Mucosa of descending colon (tissue), 3 donors: ENCODE measurements around the gene DYNC1LI2. TPM values are rescaled to one million over a fixed set of nuclear protein-coding genes. Genes with fewer than 3 reads are reported as not detected.

Experiments
- ATAC-seq: fragments of 200-7000 bp; cut with Tn5 transposase; one replicate; pipeline ENCODE4 v1.9.1; 2020; ENCODE audit warnings: mild to moderate bottlenecking, moderate library complexity
- DNase-seq, 3 donors: peaks; one replicate each; pipeline ENCODE4 v3.0.0-alpha.2; 2020
- H3K36me3 ChIP-seq: fragments of 200-600 bp; one replicate; pipeline ENCODE4 v1.8.0; 2021; ENCODE audit warnings: low read depth, mild to moderate bottlenecking
- H3K4me1 ChIP-seq: fragments of 200-600 bp; one replicate; pipeline ENCODE4 v1.8.0; 2021; ENCODE audit warnings: low read depth, mild to moderate bottlenecking
- H3K4me3 ChIP-seq: fragments of 200-600 bp; one replicate; pipeline ENCODE4 v1.8.0; 2021; ENCODE audit warnings: mild to moderate bottlenecking
- H3K9me3 ChIP-seq: fragments of 200-600 bp; one replicate; pipeline ENCODE4 v1.8.0; 2021; ENCODE audit warnings: mild to moderate bottlenecking
- CTCF ChIP-seq: fragments of 200-600 bp; IDR thresholded peaks from one replicate; pipeline ENCODE4 v1.8.0; 2022; ENCODE audit warnings: antibody characterized with exemption, mild to moderate bottlenecking
- intact Hi-C, 2 donors: fragments of 100-400 bp; cut with DNase I in 1 of 2; cut with micrococcal nuclease in 1 of 2; formaldehyde crosslinking; loops; one replicate each; pipeline versions ENCODE4 v1.11.0 to v1.11.1; 2022; cut with DNase I, micrococcal nuclease
- total RNA-seq, 3 donors: library from RNA; stranded (reverse); fragmentation: NEBNext Ultra II Directional in 2 of 3; extraction: Animal tissue kit (Norgen Biotek cat#: 25700) in 2 of 3; gene quantifications; one replicate each; pipeline versions ENCODE4 v1.2.1 to v1.2.4, GENCODE V29; 2021 to 2023
- donor health status: DM: no; HTN: no; CAD: no; lungs with moderate emphysema.
- donor health status: DM: no; HTN: no; CAD: no.
- donor health status: DM: no; HTN: yes; CAD: no.

DYNC1LI2 gene
- total RNA-seq, 3 donors from 2014 or later: 153 to 249 (median 217) TPM

GRCh38 chr16:66735891-66736290 lies 15.5 kb downstream of the DYNC1LI2 start:
- TF ChIP-seq CTCF: no peak
- DNase-seq (no peak), ATAC-seq (no peak)
- Histone ChIP-seq H3K4me3 (no peak overlapping the region), H3K9me3 (no peaks in the 10 kb centered on the region), H3K4me1 (peaks cover 13% of the 10 kb centered on the region), H3K36me3 (peaks cover 5% of the 10 kb centered on the region)
- intact Hi-C loops: no loop called here

GRCh38 chr16:66731101-66731500 lies 20.3 kb downstream of the DYNC1LI2 start:
- DNase-seq: no peak
- TF ChIP-seq CTCF: no peak
- peaks cover 9% of the 10 kb centered on the region for H3K36me3 ChIP-seq
- intact Hi-C loops: no loop called here
- no peak overlapping the region for H3K4me3 ChIP-seq
- no peaks in the 10 kb centered on the region for H3K9me3 ChIP-seq
- no peaks in the 10 kb centered on the region for H3K4me1 ChIP-seq
- ATAC-seq: no peak

- peaks cover 4% of the 10 kb centered on the region for H3K36me3 ChIP-seq
- TF ChIP-seq CTCF: no peak
- ATAC-seq (no peak), DNase-seq (no peak)
- no peak overlapping the region for H3K4me3 ChIP-seq
- H3K9me3 ChIP-seq: no peaks in the 10 kb centered on the region
- no peaks in the 10 kb centered on the region for H3K4me1 ChIP-seq
- intact Hi-C loops: no loop called here
Observed at GRCh38 chr16:66728804-66729203, 22.6 kb downstream of the DYNC1LI2 start.

GRCh38 chr16:66728117-66728787 lies 23.2 kb downstream of the DYNC1LI2 start:
- ATAC-seq (peak; percentile 88), DNase-seq (no peak)
- intact Hi-C loops: no loop called here

GRCh38 chr16:66720766-66721165 lies 30.6 kb downstream of the DYNC1LI2 start:
- H3K9me3 ChIP-seq: no peaks in the 10 kb centered on the region
- ATAC-seq: no peak
- intact Hi-C loops: no loop called here
- no peaks in the 10 kb centered on the region for H3K36me3 ChIP-seq
- H3K4me1 ChIP-seq: no peaks in the 10 kb centered on the region
- H3K4me3 ChIP-seq: no peak overlapping the region
- TF ChIP-seq CTCF: no peak
- no peak for DNase-seq

More at GRCh38 chr16:66728117-66728787, 23.2 kb downstream of the DYNC1LI2 start:
- H3K9me3 ChIP-seq: no peaks in the 10 kb centered on the region
- TF ChIP-seq CTCF: no peak
- peaks cover 4% of the 10 kb centered on the region for H3K36me3 ChIP-seq
- no peaks in the 10 kb centered on the region for H3K4me1 ChIP-seq
- no peak overlapping the region for H3K4me3 ChIP-seq
